Thyroid gland (tissue), 4 donors: ENCODE measurements around the gene LCN12.

Experiments used
- CTCF ChIP-seq, 6 experiments: fragments of 200-600 bp in 3 of 6; fragments of 450-650 bp in 3 of 6; sonication (generic) in 3 of 6; IDR thresholded peaks; one replicate each; pipeline ENCODE4 v1.5.1; 2016 to 2019; ENCODE audit warnings: antibody characterized with exemption in 6 of 6, mild to moderate bottlenecking in 2 of 6, inconsistent platforms in 1 of 6, moderate library complexity in 1 of 6
- POLR2A ChIP-seq, 2 donors: fragments of 450-650 bp; IDR thresholded peaks; one replicate each; pipeline ENCODE4 v1.6.1; 2017; ENCODE audit warnings: antibody characterized with exemption in 2 of 2, mild to moderate bottlenecking in 2 of 2, moderate library complexity in 1 of 2

- TF ChIP-seq CTCF (IDR thresholded peaks at IDR 0.05), result no peak
- TF ChIP-seq POLR2A (IDR thresholded peaks at IDR 0.05), result no peak
Observed at GRCh38 chr9:136997371-136997770, 45.3 kb downstream of the LCN12 start.
